ENCODE measurements around the gene MCTP1. TPM values are rescaled to one million over a fixed set of nuclear protein-coding genes. Genes with fewer than 3 reads are reported as not detected.

Gene MCTP1
- total RNA-seq, 1 experiment from 2014 or later: 0.44 TPM

GRCh38 chr5:94699562-94699961, 585.3 kb downstream of the MCTP1 start:
- POLR2A ChIA-PET: no interaction called here
- no peak for DNase-seq (ENCODE audit: low read depth, low spot score)
- TF ChIP-seq YY1 (IDR thresholded peaks at IDR 0.05; ENCODE audit: extremely low read depth, insufficient replicate concordance, low read depth, low read length) (no peak), EZH2phosphoT487 (IDR thresholded peaks at IDR 0.05; ENCODE audit: borderline replicate concordance) (no peak), POLR2AphosphoS5 (IDR thresholded peaks at IDR 0.05; ENCODE audit: low read depth, low read length) (no peak), JUND (IDR thresholded peaks at IDR 0.05) (no peak), TCF7L2 (IDR thresholded peaks at IDR 0.05; ENCODE audit: borderline replicate concordance, extremely low read depth, insufficient read depth, insufficient read length) (no peak), ZFX (IDR thresholded peaks at IDR 0.05) (no peak), SIN3A (IDR thresholded peaks at IDR 0.05; ENCODE audit: low read depth) (no peak)

GRCh38 chr5:94698197-94698596, 586.7 kb downstream of the MCTP1 start:
- TF ChIP-seq ZBTB33 (IDR thresholded peaks at IDR 0.05; ENCODE audit: extremely low read depth, insufficient replicate concordance, low read length) (no peak), CEBPB (IDR thresholded peaks at IDR 0.05; ENCODE audit: low read depth) (no peak), SRF (IDR thresholded peaks at IDR 0.05; ENCODE audit: low read depth) (no peak), POLR2AphosphoS5 (IDR thresholded peaks at IDR 0.05; ENCODE audit: low read depth, low read length) (no peak), ELF1 (IDR thresholded peaks at IDR 0.05; ENCODE audit: borderline replicate concordance, low read depth) (no peak), SP1 (IDR thresholded peaks at IDR 0.05; ENCODE audit: low read depth) (no peak), REST (IDR thresholded peaks at IDR 0.05; ENCODE audit: low read depth) (no peak), SIN3A (IDR thresholded peaks at IDR 0.05; ENCODE audit: low read depth) (no peak), YY1 (IDR thresholded peaks at IDR 0.05; ENCODE audit: extremely low read depth, insufficient replicate concordance, low read depth, low read length) (no peak), RAD21 (IDR thresholded peaks at IDR 0.05; ENCODE audit: low read depth) (no peak)
- H3K9me3 ChIP-seq (ENCODE audit: control insufficient read depth in 1 of 2, insufficient read depth in 1 of 2, low read depth in 1 of 2, low read length in 2 of 2): no peaks in the 10 kb centered on the region
- H3K4me1 ChIP-seq (ENCODE audit: control insufficient read depth in 1 of 2, insufficient read depth in 2 of 2, low read length in 2 of 2): no peaks in the 10 kb centered on the region
- DNase-seq (ENCODE audit: low read depth, low spot score): no peak
- H2AFZ ChIP-seq (ENCODE audit: low read depth, low read length, poor library complexity, severe bottlenecking): no peak overlapping the region
- ChIA-PET CTCF (no interaction called here), RAD21 (ENCODE audit: low non-redundant PET in 1 of 2, low total read pairs in 2 of 2, uncharacterized antibody in 2 of 2, unreplicated experiment in 2 of 2) (no interaction called here), POLR2A (no interaction called here)
- no TSS peak for BruUV-seq (replicated peaks)
- H3K79me2 ChIP-seq (ENCODE audit: insufficient read depth, low read length): no peaks in the 10 kb centered on the region
- no peaks in the 10 kb centered on the region for H4K20me1 ChIP-seq (ENCODE audit: insufficient read depth)
- ATAC-seq: no peak
- no peaks in the 10 kb centered on the region for H3K27me3 ChIP-seq (ENCODE audit: insufficient read depth, low read length)
- no peaks in the 10 kb centered on the region for H3K9me2 ChIP-seq (ENCODE audit: insufficient read depth)
- H3K4me2 ChIP-seq (ENCODE audit: low read length): no peak overlapping the region
- intact Hi-C loops (cut with micrococcal nuclease): loop anchor here (10.0 kb wide), 1 partner anchor 783 kb away; no protein-coding TSS in a partner anchor
- H3K4me3 ChIP-seq (replicated peaks in 1 of 2; ENCODE audit: low read depth in 1 of 2, low read length in 2 of 2): no peak overlapping the region
- no peaks in the 10 kb centered on the region for H3K36me3 ChIP-seq (ENCODE audit: control insufficient read depth in 1 of 2, insufficient read depth in 2 of 2, low read length in 2 of 2)
- no peak overlapping the region for H3K9ac ChIP-seq (ENCODE audit: low read length)
- H3K27ac ChIP-seq (ENCODE audit: low read depth, low read length): no peak overlapping the region

More at GRCh38 chr5:94699562-94699961, 585.3 kb downstream of the MCTP1 start:
- no TSS peak for BruUV-seq (replicated peaks)
- Histone ChIP-seq H3K4me3 (replicated peaks in 1 of 2; ENCODE audit: low read depth in 1 of 2, low read length in 2 of 2) (no peak overlapping the region), H3K27ac (ENCODE audit: low read depth, low read length) (no peak overlapping the region), H3K9me2 (ENCODE audit: insufficient read depth) (no peaks in the 10 kb centered on the region), H3K79me2 (ENCODE audit: insufficient read depth, low read length) (no peaks in the 10 kb centered on the region), H2AFZ (ENCODE audit: low read depth, low read length, poor library complexity, severe bottlenecking) (no peak overlapping the region), H3K27me3 (ENCODE audit: insufficient read depth, low read length) (no peaks in the 10 kb centered on the region), H3K36me3 (ENCODE audit: control insufficient read depth in 1 of 2, insufficient read depth in 2 of 2, low read length in 2 of 2) (no peaks in the 10 kb centered on the region), H3K9ac (ENCODE audit: low read length) (no peak overlapping the region), H3K4me1 (ENCODE audit: control insufficient read depth in 1 of 2, insufficient read depth in 2 of 2, low read length in 2 of 2) (no peaks in the 10 kb centered on the region), H3K4me2 (ENCODE audit: low read length) (no peak overlapping the region), H3K9me3 (ENCODE audit: control insufficient read depth in 1 of 2, insufficient read depth in 1 of 2, low read depth in 1 of 2, low read length in 2 of 2) (no peaks in the 10 kb centered on the region), H4K20me1 (ENCODE audit: insufficient read depth) (no peaks in the 10 kb centered on the region)
- RAD21 ChIA-PET (ENCODE audit: low non-redundant PET in 1 of 2, low total read pairs in 2 of 2, uncharacterized antibody in 2 of 2, unreplicated experiment in 2 of 2): no interaction called here
- intact Hi-C loops (cut with micrococcal nuclease): loop anchor here (10.0 kb wide), 1 partner anchor 785 kb away; no protein-coding TSS in a partner anchor
- ATAC-seq: no peak
- CTCF ChIA-PET: no interaction called here

Data from HCT116 (cell line).